ENCODE results near the gene CNTN6.

DNA sequence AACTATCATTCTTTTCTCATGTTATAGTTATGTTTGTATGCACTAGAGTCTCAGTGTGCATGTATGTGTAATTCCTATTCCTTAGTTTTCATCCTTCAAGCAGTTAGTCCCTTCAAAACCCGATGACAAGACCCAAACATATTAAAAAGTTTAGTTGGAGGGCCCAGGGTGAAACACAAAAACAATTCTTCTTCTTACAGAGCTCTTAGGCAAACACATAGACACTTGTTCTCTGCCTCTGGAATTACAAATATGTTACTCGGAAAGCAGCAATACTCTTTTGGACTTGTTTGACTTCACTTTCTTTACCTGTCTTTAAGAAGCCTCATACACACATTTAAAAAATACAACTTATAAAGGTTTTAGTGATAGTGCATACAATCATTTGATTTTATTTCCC lies 763 bp upstream of the CNTN6 start:
- TF ChIP-seq, protein P1, sequence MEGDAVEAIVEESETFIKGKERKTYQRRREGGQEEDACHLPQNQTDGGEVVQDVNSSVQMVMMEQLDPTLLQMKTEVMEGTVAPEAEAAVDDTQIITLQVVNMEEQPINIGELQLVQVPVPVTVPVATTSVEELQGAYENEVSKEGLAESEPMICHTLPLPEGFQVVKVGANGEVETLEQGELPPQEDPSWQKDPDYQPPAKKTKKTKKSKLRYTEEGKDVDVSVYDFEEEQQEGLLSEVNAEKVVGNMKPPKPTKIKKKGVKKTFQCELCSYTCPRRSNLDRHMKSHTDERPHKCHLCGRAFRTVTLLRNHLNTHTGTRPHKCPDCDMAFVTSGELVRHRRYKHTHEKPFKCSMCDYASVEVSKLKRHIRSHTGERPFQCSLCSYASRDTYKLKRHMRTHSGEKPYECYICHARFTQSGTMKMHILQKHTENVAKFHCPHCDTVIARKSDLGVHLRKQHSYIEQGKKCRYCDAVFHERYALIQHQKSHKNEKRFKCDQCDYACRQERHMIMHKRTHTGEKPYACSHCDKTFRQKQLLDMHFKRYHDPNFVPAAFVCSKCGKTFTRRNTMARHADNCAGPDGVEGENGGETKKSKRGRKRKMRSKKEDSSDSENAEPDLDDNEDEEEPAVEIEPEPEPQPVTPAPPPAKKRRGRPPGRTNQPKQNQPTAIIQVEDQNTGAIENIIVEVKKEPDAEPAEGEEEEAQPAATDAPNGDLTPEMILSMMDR (conservative IDR thresholded peaks at IDR 0.05; ENCODE audit: low read length): no peak
- TF ChIP-seq EZH2phosphoT487 (IDR thresholded peaks at IDR 0.05; ENCODE audit: borderline replicate concordance): no peak
